ENCODE measurements around the gene NR1I3. TPM values are rescaled to one million over a fixed set of nuclear protein-coding genes. Genes with fewer than 3 reads are reported as not detected.
A peak's percentile ranks its signal among the peaks of the same experiment; 100 is the strongest.

Gene NR1I3
- total RNA-seq, 6 donors from 2014 or later: not detected

GRCh38 chr1:161200421-161200991 is 37.5 kb downstream of the NR1I3 start:
- Histone ChIP-seq H3K4me3 (no peak overlapping the region), H3K4me1 (peaks cover 46 to 77% (median 64%) of the 10 kb centered on the region in 4 donors), H3K27me3 (no peaks in the 10 kb centered on the region), H3K9me3 (no peaks in the 10 kb centered on the region), H3K36me3 (peaks cover 0 to 18% (median 0%) of the 10 kb centered on the region in 4 donors), H3K27ac (peak overlapping the region; percentile 95 to 97 (median 96))
- ATAC-seq (ENCODE audit: low FRiP score in 2 of 2) (no peak), DNase-seq (no peak)
- WGBS, 2 donors: 51 to 62% methylated on average over 5 of the region's 5 CpGs
- no peak for TF ChIP-seq EP300 (IDR thresholded peaks at IDR 0.05)
- no peak for TF ChIP-seq CTCF (IDR thresholded peaks at IDR 0.05)
- peak in 1 of 2 donors; percentile 68 for TF ChIP-seq POLR2AphosphoS5 (IDR thresholded peaks at IDR 0.05)
- no peak for TF ChIP-seq POLR2A (IDR thresholded peaks at IDR 0.05)

- 55 to 57% methylated on average over 5 of the region's 5 CpGs for WGBS, 2 donors
- H3K27ac ChIP-seq: peak overlapping the region; percentile 95 to 97 (median 96)
Measured at GRCh38 chr1:161199506-161200139, 38.4 kb downstream of the NR1I3 start.

GRCh38 chr1:161198897-161199431 is 39.0 kb downstream of the NR1I3 start, which contains the start of gene ADAMTS4:
TSS of gene ADAMTS4 (minus strand) at chr1:161199054. CDS start at chr1:161198627, 427 bp downstream.
- TF ChIP-seq CTCF (IDR thresholded peaks at IDR 0.05) (no peak), POLR2AphosphoS5 (IDR thresholded peaks at IDR 0.05) (peak; percentile 46 to 76), EP300 (IDR thresholded peaks at IDR 0.05) (no peak), POLR2A (IDR thresholded peaks at IDR 0.05) (peak in 2 of 4 donors; percentile 38 to 61)
- peak in 1 of 2 donors; percentile 52 for ATAC-seq (ENCODE audit: low FRiP score in 2 of 2)
- 71 to 77% methylated on average over 11 of the region's 11 CpGs for WGBS, 2 donors

More at GRCh38 chr1:161199506-161200139, 38.4 kb downstream of the NR1I3 start:
- ATAC-seq (ENCODE audit: low FRiP score in 2 of 2) (no peak), DNase-seq (no peak)
- H3K9me3 ChIP-seq: no peaks in the 10 kb centered on the region
- TF ChIP-seq POLR2AphosphoS5 (IDR thresholded peaks at IDR 0.05): no peak
- TF ChIP-seq POLR2A (IDR thresholded peaks at IDR 0.05): no peak
- no peak for TF ChIP-seq EP300 (IDR thresholded peaks at IDR 0.05)
- no peak for TF ChIP-seq CTCF (IDR thresholded peaks at IDR 0.05)
- H3K27me3 ChIP-seq: no peaks in the 10 kb centered on the region
- H3K36me3 ChIP-seq: peaks cover 0 to 14% (median 0%) of the 10 kb centered on the region in 4 donors
- peaks cover 43 to 73% (median 58%) of the 10 kb centered on the region in 4 donors for H3K4me1 ChIP-seq
- H3K4me3 ChIP-seq: no peak overlapping the region

GRCh38 chr1:161198194-161198896 is 39.7 kb downstream of the NR1I3 start:
- Histone ChIP-seq H3K9me3 (no peaks in the 10 kb centered on the region), H3K4me1 (peaks cover 37 to 64% (median 45%) of the 10 kb centered on the region in 4 donors), H3K27ac (peak overlapping the region; percentile 31 to 97 (median 96)), H3K4me3 (peak overlapping the region in 3 of 4 donors; percentile 20 to 39 (median 22)), H3K36me3 (peaks cover 0 to 1% (median 0%) of the 10 kb centered on the region in 4 donors), H3K27me3 (no peaks in the 10 kb centered on the region)
- TF ChIP-seq POLR2AphosphoS5 (IDR thresholded peaks at IDR 0.05) (peak in 1 of 2 donors; percentile 32), POLR2A (IDR thresholded peaks at IDR 0.05) (no peak), CTCF (IDR thresholded peaks at IDR 0.05) (no peak)
- 7 to 49% methylated on average over 3 to 18 of the region's 20 CpGs for WGBS, 2 donors
- ATAC-seq (ENCODE audit: low FRiP score in 2 of 2) (no peak), DNase-seq (peak in 1 of 2 donors; percentile 82)

More at GRCh38 chr1:161198897-161199431, 39.0 kb downstream of the NR1I3 start, which contains the start of gene ADAMTS4:
- peaks cover 0 to 7% (median 0%) of the 10 kb centered on the region in 4 donors for H3K36me3 ChIP-seq
- peak within 1 kb of the TSS in 3 of 4 donors; percentile 20 to 39 (median 22) for H3K4me3 ChIP-seq
- H3K27me3 ChIP-seq: no peaks in the 10 kb centered on the region
- DNase-seq: no peak
- peak within 1 kb of the TSS; percentile 95 to 97 (median 96) for H3K27ac ChIP-seq
- H3K4me1 ChIP-seq: peaks cover 43 to 70% (median 51%) of the 10 kb centered on the region in 4 donors
- no peaks in the 10 kb centered on the region for H3K9me3 ChIP-seq

All from upper lobe of left lung (tissue), 6 donors.